HL-60 (cell line): ENCODE measurements around the gene MRGPRX2.

ENCODE experiments used
- DNase-seq, 2 experiments: peaks; one replicate each; pipeline ENCODE4 v3.0.0-alpha.2; 2010 to 2020; ENCODE audit warnings: low read depth in 1 of 2, low spot score in 1 of 2
- H3K27ac ChIP-seq: fragments of 250-450 bp; sonication (Bioruptor Pico); replicated peaks from 2 replicates; pipeline ENCODE4 v1.5.1; 2020; ENCODE audit warnings: mild to moderate bottlenecking, moderate library complexity
- H3K27me3 ChIP-seq: fragments of 250-450 bp; sonication (Bioruptor Pico); 2 replicates; pipeline ENCODE4 v1.5.1; 2021; ENCODE audit warnings: mild to moderate bottlenecking, moderate library complexity; ENCODE audit not compliant: insufficient read depth, poor library complexity, severe bottlenecking
- H3K4me3 ChIP-seq: replicated peaks from 2 replicates; pipeline ENCODE4 v1.5.1; 2011; ENCODE audit warnings: mild to moderate bottlenecking, control low read depth, low read length; ENCODE audit not compliant: insufficient read depth
- CTCF ChIP-seq: IDR thresholded peaks from one replicate; pipeline ENCODE4 v1.5.1; 2011; ENCODE audit warnings: low read length, control low read depth, inconsistent platforms; ENCODE audit not compliant: insufficient read depth
- GABPA ChIP-seq: IDR thresholded peaks from 2 replicates; pipeline ENCODE4 v1.6.1; 2012; ENCODE audit warnings: low read depth
- POLR2AphosphoS5 ChIP-seq: IDR thresholded peaks from 2 replicates; pipeline ENCODE4 v1.6.1; 2012; ENCODE audit warnings: low read depth
- SPI1 ChIP-seq: IDR thresholded peaks from 2 replicates; pipeline ENCODE4 v1.6.1; 2012; ENCODE audit warnings: low read depth, mild to moderate bottlenecking, borderline replicate concordance
- TF ChIP-seq, protein P1 (sequence below): IDR thresholded peaks from 2 replicates; pipeline ENCODE4 v1.6.1; 2012; ENCODE audit warnings: low read depth; ENCODE audit not compliant: insufficient replicate concordance

Gene MRGPRX2

DNA sequence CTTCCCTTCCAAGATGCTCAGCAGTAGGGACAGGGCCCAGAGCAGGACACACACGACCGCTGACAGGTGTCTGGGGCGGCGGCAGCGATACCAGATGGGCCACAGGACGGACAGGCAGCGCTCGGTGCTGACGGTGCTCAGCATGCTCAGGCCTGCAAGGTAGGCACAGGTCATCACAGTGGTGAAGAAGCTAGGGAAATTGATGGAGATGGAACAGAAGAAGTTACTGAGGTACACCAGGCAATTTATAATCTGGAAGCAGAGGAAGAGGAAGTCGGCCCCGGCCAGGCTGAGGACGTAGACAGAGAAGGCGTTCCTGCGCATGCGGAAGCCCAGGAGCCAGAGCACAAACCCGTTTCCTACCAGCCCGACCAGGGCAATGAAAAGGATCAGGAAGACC, 4.6 kb downstream of the MRGPRX2 start:
- H3K4me3 ChIP-seq = no peak overlapping the region
- TF ChIP-seq POLR2AphosphoS5 (no peak), GABPA (no peak), CTCF (no peak), SPI1 (no peak)
- TF ChIP-seq, protein P1, sequence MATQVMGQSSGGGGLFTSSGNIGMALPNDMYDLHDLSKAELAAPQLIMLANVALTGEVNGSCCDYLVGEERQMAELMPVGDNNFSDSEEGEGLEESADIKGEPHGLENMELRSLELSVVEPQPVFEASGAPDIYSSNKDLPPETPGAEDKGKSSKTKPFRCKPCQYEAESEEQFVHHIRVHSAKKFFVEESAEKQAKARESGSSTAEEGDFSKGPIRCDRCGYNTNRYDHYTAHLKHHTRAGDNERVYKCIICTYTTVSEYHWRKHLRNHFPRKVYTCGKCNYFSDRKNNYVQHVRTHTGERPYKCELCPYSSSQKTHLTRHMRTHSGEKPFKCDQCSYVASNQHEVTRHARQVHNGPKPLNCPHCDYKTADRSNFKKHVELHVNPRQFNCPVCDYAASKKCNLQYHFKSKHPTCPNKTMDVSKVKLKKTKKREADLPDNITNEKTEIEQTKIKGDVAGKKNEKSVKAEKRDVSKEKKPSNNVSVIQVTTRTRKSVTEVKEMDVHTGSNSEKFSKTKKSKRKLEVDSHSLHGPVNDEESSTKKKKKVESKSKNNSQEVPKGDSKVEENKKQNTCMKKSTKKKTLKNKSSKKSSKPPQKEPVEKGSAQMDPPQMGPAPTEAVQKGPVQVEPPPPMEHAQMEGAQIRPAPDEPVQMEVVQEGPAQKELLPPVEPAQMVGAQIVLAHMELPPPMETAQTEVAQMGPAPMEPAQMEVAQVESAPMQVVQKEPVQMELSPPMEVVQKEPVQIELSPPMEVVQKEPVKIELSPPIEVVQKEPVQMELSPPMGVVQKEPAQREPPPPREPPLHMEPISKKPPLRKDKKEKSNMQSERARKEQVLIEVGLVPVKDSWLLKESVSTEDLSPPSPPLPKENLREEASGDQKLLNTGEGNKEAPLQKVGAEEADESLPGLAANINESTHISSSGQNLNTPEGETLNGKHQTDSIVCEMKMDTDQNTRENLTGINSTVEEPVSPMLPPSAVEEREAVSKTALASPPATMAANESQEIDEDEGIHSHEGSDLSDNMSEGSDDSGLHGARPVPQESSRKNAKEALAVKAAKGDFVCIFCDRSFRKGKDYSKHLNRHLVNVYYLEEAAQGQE = no peak
- no peak overlapping the region for H3K27ac ChIP-seq
- no peak for DNase-seq
- H3K27me3 ChIP-seq = no peaks in the 10 kb centered on the region

DNA sequence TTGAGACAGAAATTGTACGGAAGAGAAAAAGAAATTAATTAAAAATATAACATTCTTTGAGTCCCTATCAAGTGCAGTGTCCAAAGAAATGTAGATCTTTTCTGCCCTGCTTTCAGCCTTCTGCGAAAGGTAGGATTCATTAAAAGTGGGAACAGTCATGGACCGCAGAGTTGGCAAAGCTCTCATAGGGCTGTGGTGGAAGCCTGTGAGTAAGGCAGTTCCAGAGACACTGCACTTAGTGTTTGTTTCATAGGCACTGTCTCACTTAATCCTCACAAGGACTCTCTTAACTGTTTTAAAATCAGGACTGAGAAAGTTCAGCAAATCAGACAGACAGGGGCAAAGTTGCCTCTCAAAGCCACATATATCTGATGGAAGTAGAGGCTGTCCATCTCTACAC, 5.5 kb downstream of the MRGPRX2 start:
- H3K27me3 ChIP-seq = no peaks in the 10 kb centered on the region
- TF ChIP-seq POLR2AphosphoS5 = no peak
- no peak for TF ChIP-seq GABPA
- no peak for DNase-seq
- no peak overlapping the region for H3K27ac ChIP-seq
- no peak overlapping the region for H3K4me3 ChIP-seq

DNA sequence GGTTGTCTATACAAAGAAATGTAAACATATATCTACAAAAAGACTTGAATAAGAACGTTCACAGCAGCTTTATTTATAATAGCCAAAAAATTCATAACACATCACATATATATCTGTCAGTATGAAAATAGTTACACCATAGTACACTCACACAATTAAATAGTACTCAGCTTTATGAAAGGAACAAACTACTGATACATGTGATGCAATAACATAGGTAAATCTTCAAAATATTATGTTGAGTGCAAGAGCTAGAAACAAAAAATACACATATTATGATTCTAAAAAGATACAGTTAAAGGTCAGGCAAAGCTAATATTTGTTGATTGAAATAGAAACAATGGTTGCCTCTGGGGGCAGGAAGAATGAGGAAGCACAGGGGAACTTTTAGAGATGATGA, 6.6 kb downstream of the MRGPRX2 start:
- TF ChIP-seq GABPA = no peak
- no peak for TF ChIP-seq CTCF
- TF ChIP-seq, protein P1 = no peak
- no peak for TF ChIP-seq POLR2AphosphoS5
- no peak for TF ChIP-seq SPI1
- DNase-seq = no peak
- no peak overlapping the region for H3K4me3 ChIP-seq
- H3K27ac ChIP-seq = no peak overlapping the region
- H3K27me3 ChIP-seq = no peaks in the 10 kb centered on the region

GRCh38 chr11:19050281-19050680, 10.2 kb downstream of the MRGPRX2 start:
- H3K27me3 ChIP-seq = no peaks in the 10 kb centered on the region
- TF ChIP-seq, protein P1 = no peak
- TF ChIP-seq SPI1 (no peak), GABPA (no peak), CTCF (no peak), POLR2AphosphoS5 (no peak)
- no peak overlapping the region for H3K27ac ChIP-seq
- H3K4me3 ChIP-seq = no peak overlapping the region
- DNase-seq = no peak
